Measurements from ENCODE around the gene CBR3.

DNA sequence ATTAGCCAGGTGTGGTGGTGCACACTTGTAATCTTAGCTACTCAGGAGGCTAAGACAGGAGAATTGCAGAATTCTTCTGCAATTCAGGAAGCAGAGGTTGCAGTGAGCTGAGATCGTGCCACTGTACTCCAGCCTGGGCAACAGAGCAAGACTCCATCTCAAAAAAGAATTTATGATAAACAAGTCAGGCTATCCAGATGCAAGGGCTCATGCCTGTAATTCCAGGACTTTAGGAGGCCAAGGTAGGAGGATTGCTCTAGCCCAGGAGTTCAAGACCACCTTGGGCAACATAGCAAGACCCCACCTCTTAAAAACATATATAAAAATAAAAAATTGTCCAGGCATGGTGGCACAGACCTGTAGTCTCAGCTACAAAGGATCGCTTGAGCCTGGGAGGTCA is 10.5 kb upstream of the CBR3 start:
- TF ChIP-seq POLR2A (IDR thresholded peaks at IDR 0.05; ENCODE audit: low read depth, low read length) (no peak), POLR2AphosphoS5 (IDR thresholded peaks at IDR 0.05; ENCODE audit: low read depth, low read length) (no peak), TAF1 (IDR thresholded peaks at IDR 0.05; ENCODE audit: low read depth, low read length) (no peak), SPI1 (IDR thresholded peaks at IDR 0.05; ENCODE audit: low read depth, low read length) (no peak), PAX5 (IDR thresholded peaks at IDR 0.05; ENCODE audit: insufficient read depth, low read length, severe bottlenecking) (no peak)

Measured in GM12891 (cell line).